GM10248 (cell line): ENCODE results near the gene CIAO2B.

Source experiments
- CTCF ChIA-PET: fragments of 300-600 bp; sonication (Branson Sonifier 250); formaldehyde crosslinking; extraction: SDS; loops from one replicate; lab custom pipeline; 2021; ENCODE audit warnings: antibody characterized with exemption; lab: Yijun Ruan, JAX
- POLR2A ChIA-PET: fragments of 350-650 bp; sonication (Branson Sonifier 250); formaldehyde crosslinking; extraction: SDS; loops from one replicate; lab custom pipeline; 2020; ENCODE audit warnings: antibody characterized with exemption; lab: Yijun Ruan, JAX
- DNase-seq: peaks from one replicate; pipeline ENCODE4 v3.0.0; 2012; ENCODE audit errors: extremely low spot score
- TF ChIP-seq, protein P1 (sequence below): IDR thresholded peaks from 2 replicates; pipeline ENCODE4 v1.5.1; 2012; ENCODE audit warnings: mild to moderate bottlenecking, low read depth; ENCODE audit errors: extremely low read depth, missing control alignments, control extremely low read depth

The CIAO2B gene

DNA sequence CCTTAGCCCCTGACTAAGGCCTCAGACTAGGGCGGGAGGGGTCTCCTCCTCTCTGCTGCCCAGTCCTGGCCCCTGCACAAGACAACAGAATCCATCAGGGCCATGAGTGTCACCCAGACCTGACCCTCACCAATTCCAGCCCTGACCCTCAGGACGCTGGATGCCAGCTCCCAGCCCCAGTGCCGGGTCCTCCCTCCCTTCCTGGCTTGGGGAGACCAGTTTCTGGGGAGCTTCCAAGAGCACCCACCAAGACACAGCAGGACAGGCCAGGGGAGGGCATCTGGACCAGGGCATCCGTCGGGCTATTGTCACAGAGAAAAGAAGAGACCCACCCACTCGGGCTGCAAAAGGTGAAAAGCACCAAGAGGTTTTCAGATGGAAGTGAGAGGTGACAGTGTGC lies 39.5 kb upstream of the CIAO2B start:
- TF ChIP-seq, protein P1, sequence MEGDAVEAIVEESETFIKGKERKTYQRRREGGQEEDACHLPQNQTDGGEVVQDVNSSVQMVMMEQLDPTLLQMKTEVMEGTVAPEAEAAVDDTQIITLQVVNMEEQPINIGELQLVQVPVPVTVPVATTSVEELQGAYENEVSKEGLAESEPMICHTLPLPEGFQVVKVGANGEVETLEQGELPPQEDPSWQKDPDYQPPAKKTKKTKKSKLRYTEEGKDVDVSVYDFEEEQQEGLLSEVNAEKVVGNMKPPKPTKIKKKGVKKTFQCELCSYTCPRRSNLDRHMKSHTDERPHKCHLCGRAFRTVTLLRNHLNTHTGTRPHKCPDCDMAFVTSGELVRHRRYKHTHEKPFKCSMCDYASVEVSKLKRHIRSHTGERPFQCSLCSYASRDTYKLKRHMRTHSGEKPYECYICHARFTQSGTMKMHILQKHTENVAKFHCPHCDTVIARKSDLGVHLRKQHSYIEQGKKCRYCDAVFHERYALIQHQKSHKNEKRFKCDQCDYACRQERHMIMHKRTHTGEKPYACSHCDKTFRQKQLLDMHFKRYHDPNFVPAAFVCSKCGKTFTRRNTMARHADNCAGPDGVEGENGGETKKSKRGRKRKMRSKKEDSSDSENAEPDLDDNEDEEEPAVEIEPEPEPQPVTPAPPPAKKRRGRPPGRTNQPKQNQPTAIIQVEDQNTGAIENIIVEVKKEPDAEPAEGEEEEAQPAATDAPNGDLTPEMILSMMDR, result no peak
- CTCF ChIA-PET, result interaction anchor here (0.9 to 5.1 kb wide), 8 partner anchors 9 to 211 kb away, joined by 3 to 48 read pairs (median 6); partner anchors contain the start of gene CES3
- POLR2A ChIA-PET, result no interaction called here
- no peak for DNase-seq

DNA sequence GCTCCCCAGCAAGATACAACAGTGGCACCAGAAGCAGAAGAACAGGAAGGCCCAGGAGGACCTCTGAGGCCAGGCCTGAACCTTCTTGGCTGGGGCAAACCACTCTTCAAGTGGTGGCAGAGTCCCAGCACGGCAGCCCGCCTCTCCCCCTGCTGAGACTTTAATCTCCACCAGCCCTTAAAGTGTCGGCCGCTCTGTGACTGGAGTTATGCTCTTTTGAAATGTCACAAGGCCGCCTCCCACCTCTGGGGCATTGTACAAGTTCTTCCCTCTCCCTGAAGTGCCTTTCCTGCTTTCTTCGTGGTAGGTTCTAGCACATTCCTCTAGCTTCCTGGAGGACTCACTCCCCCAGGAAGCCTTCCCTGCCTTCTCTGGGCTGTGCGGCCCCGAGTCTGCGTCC lies 38.8 kb upstream of the CIAO2B start:
- CTCF ChIA-PET, result interaction anchor here (0.9 to 5.1 kb wide), 6 partner anchors 9 to 212 kb away, joined by 3 to 48 read pairs (median 6); no protein-coding TSS in a partner anchor
- POLR2A ChIA-PET, result no interaction called here
- TF ChIP-seq, protein P1, result no peak
- no peak for DNase-seq

DNA sequence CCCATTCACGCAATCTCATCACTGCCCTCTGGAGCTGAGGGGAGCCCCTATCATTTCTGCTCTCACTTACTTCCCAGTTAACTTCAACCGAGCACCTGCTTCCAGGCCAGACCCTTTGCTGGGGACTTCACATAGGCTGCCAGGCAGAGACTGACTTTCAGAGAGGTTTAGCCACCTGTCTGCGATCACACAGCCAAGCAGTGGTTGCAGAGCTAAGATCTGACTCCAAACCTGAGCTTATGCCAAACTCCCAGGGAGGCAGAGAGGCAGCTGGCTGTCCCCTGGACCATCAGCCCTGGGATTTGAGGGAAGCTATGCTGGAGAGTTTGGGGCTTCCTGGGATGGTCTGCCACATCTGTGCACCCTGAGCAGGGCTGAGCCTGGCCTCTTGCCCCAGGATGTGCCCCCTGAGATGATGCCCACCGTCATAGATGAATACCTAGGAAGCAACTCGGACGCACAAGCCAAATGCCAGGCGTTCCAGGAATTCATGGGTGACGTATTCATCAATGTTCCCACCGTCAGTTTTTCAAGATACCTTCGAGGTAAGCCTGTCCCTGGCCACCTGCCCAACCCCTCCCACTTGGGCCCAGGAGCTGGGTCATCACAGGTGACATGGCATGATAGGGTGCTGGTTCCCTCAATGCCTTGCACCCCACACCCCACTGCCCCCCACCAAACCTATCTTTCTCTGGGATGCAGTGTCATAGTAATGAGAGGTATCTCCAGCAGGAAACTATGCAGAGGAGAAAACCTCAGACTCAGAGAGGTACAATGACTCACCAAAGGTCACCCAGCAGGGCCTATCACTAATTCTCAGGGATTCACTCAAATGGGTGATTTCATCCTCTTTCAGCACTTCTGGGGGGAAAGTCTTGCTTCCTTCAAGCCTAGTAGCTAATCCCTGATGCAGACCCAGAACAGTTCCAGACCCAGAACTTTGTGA lies 36.8 kb upstream of the CIAO2B start:
- CTCF ChIA-PET, result interaction anchor here (1.0 to 2.3 kb wide), 5 partner anchors 11 to 289 kb away, joined by 3 to 15 read pairs (median 4); partner anchors contain the start of gene CES3
- POLR2A ChIA-PET, result no interaction called here
- no peak for DNase-seq
- TF ChIP-seq, protein P1, result no peak

DNA sequence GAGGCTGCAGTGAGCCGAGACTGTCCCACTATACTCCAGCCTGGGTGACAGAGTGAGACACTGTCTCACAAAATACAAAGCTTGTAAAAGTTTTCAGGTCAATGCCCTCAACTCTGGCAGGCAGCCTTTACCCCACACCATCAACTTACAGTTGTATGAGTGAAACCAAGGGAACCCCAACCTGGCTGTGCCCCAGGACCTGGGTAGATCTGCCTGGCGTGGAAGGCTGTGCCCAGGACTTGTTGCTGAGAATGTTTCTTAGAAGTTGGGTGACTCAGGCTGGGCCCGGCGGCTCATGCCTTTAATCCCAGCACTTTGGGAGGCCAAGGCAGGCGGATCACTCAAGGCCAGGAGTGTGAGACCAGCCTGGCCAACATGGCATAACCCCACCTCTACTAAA lies 34.6 kb upstream of the CIAO2B start:
- TF ChIP-seq, protein P1, result no peak
- POLR2A ChIA-PET, result no interaction called here
- DNase-seq, result no peak
- CTCF ChIA-PET, result interaction anchor here (1.7 kb wide), 2 partner anchors 15 to 22 kb away, joined by 4 to 6 read pairs; no protein-coding TSS in a partner anchor

DNA sequence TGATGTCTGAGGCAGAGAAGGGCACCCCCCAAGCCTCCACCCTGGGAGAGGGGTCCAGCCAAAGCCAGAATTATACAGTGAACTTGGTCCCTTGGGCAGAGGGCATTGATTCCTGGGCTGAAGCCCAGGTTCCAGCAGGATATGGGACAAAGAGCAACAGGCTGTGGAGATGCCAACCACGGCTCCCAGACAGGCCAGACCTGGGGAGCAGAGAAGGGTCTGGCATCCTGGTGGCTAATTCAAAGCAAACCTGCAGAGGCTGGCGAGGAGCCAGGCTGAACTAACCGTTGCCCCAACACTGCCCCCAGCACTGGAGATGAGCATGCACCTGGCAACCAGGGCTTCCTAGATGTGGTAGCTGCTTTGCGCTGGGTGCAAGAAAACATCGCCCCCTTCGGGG lies 29.8 kb upstream of the CIAO2B start:
- TF ChIP-seq, protein P1, result no peak
- ChIA-PET POLR2A (no interaction called here), CTCF (interaction anchor here (0.7 to 3.8 kb wide), 9 partner anchors 9 to 222 kb away, joined by 3 to 28 read pairs (median 5); no protein-coding TSS in a partner anchor)
- DNase-seq, result no peak

DNA sequence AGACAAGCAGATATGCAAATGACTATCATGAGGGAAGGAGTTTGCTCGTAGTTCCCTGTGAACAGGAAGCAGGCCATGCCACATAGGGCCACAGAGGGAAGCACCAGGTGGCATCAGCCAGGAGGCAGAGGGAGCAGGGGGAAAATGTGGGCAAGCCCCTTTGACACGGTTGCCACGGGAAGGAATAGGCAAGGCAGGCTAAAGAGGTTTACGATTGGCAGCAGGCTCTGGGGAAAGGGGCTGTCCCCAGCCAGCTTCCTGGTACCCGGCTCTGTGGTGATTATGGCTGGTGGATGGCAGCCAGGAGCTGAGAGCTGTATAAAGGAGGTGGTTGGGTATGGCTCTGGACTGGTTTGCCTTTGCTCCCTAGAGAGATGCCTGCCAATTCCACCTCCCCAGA lies 27.7 kb upstream of the CIAO2B start:
- POLR2A ChIA-PET, result no interaction called here
- no peak for DNase-seq

More for the DNA sequence above, 27.7 kb upstream of the CIAO2B start:
- CTCF ChIA-PET, result interaction anchor here (0.8 to 7.0 kb wide), 7 partner anchors 10 to 196 kb away, joined by 3 to 32 read pairs (median 4); no protein-coding TSS in a partner anchor
- TF ChIP-seq, protein P1, result no peak
